ENCODE measurements around the gene EFHD1. TPM values are rescaled to one million over a fixed set of nuclear protein-coding genes. Genes with fewer than 3 reads are reported as not detected.

Gene EFHD1
- total RNA-seq, 1 donor from 2014 or later = 2.7 TPM

GRCh38 chr2:232635820-232636219 is 2.4 kb downstream of the EFHD1 start:
- DNase-seq (ENCODE audit: low spot score, unreplicated experiment) = no peak
- H3K27me3 Mint-ChIP-seq = peaks cover 55% of the 10 kb centered on the region
- H3K9me3 Mint-ChIP-seq (ENCODE audit: low read depth) = no peaks in the 10 kb centered on the region
- no peak overlapping the region for H3K27ac Mint-ChIP-seq
- no peaks in the 10 kb centered on the region for H3K36me3 Mint-ChIP-seq (ENCODE audit: insufficient read depth)
- H3K4me1 Mint-ChIP-seq (ENCODE audit: low read depth) = no peaks in the 10 kb centered on the region
- no peak for TF ChIP-seq CTCF (IDR thresholded peaks at IDR 0.05; ENCODE audit: unreplicated experiment)
- no peak overlapping the region for H3K4me3 Mint-ChIP-seq (ENCODE audit: low read depth)

GRCh38 chr2:232636788-232637420 is 3.5 kb downstream of the EFHD1 start:
- Mint-ChIP-seq H3K27me3 (peaks cover 51% of the 10 kb centered on the region), H3K4me3 (ENCODE audit: low read depth) (no peak overlapping the region), H3K36me3 (ENCODE audit: insufficient read depth) (no peaks in the 10 kb centered on the region), H3K27ac (no peak overlapping the region), H3K4me1 (ENCODE audit: low read depth) (no peaks in the 10 kb centered on the region), H3K9me3 (ENCODE audit: low read depth) (no peaks in the 10 kb centered on the region)
- no peak for TF ChIP-seq CTCF (IDR thresholded peaks at IDR 0.05; ENCODE audit: unreplicated experiment)
- no peak for DNase-seq (ENCODE audit: low spot score, unreplicated experiment)

DNA sequence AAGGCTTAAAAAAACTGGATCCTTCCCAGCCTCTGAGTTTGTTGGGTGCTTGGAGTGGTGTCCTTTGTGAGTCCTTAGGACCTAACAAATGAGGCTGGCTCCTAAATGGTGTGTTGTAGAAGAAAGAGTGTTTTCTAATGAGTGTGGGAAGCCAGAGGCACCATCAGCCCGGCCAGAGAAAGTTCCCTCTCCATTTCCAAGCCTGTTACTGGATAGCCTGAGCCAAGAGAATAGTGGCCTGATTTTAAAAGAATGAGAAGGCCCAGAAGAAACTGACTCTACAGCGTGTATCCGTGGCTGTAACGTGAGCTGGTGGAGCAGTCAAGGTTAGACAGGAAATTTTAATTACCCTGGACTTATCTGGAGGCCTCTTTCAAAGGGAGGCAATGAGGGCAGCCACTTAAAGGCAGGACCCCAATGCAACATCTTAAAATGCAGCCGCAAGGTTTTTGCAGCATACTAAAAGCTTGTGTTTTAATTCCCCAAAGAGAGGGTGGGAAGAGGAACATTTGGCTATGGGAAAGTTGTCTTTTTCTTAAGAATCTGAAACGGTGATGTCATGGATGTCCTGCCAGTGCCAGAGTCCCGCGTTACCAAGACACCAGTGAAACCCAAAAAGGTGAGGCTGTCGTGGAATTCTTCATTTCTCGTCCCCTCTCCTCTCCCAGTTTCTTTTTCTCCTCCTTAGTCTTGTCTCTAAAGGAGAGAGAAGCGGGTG is 4.6 kb downstream of the EFHD1 start:
- no peak for TF ChIP-seq CTCF (IDR thresholded peaks at IDR 0.05; ENCODE audit: unreplicated experiment)
- no peak for DNase-seq (ENCODE audit: low spot score, unreplicated experiment)
- H3K4me1 Mint-ChIP-seq (ENCODE audit: low read depth) = no peaks in the 10 kb centered on the region
- H3K36me3 Mint-ChIP-seq (ENCODE audit: insufficient read depth) = no peaks in the 10 kb centered on the region
- H3K27ac Mint-ChIP-seq = no peak overlapping the region
- no peaks in the 10 kb centered on the region for H3K9me3 Mint-ChIP-seq (ENCODE audit: low read depth)
- H3K27me3 Mint-ChIP-seq = peaks cover 43% of the 10 kb centered on the region
- H3K4me3 Mint-ChIP-seq (ENCODE audit: low read depth) = no peak overlapping the region

DNA sequence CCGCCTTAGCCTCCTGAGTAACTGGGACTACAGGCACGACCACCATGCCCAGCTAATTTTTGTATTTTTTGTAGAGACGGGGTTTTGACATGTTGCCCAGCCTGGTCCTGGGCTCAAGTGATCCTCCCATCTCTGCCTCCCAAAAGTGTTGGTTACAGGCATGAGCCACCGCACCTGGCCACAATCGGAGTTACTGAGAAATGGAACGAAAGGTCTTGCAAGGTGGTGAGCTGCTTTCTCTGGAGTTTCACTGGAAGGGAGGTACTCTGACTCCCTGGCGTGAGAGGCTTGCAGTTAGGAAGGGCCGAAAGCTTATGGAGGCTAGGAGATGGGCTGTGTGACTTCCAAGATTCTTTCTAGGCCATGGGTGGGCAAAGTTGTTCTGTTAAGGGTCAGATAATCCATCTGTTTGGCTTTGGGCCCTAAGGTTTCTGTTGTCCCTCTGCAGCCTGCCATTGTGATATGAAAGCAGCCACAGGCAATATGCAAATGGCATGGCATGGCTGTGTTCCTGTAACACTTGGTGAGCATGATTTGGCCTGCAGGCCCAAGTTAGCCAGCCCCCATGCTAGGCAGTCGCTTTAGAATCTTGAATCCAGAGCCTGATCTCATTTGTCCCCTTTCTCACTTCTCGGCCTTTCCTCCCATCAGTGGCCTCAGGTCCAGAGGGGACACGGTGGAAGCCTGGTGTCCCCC is 7.9 kb downstream of the EFHD1 start:
- Mint-ChIP-seq H3K36me3 (ENCODE audit: insufficient read depth) (no peaks in the 10 kb centered on the region), H3K27me3 (peaks cover 25% of the 10 kb centered on the region), H3K27ac (no peak overlapping the region), H3K4me1 (ENCODE audit: low read depth) (no peaks in the 10 kb centered on the region), H3K9me3 (ENCODE audit: low read depth) (no peaks in the 10 kb centered on the region), H3K4me3 (ENCODE audit: low read depth) (no peak overlapping the region)
- DNase-seq (ENCODE audit: low spot score, unreplicated experiment) = no peak
- TF ChIP-seq CTCF (IDR thresholded peaks at IDR 0.05; ENCODE audit: unreplicated experiment) = no peak

DNA sequence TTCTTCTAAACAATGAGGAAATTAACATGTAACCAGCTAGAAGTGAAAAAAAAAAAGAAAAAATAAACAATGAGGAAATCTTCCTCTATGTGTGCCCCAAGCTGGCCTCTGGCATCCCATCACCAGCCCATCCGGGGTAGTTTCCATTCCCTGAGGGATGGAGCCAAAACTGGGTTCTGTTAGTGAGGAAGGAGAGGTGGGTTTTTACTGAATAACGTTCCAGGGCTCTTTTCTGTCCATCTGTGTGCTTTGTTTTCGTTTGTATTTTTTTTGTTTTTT is 9.7 kb downstream of the EFHD1 start:
- no peak for DNase-seq (ENCODE audit: low spot score, unreplicated experiment)
- peaks cover 20% of the 10 kb centered on the region for H3K27me3 Mint-ChIP-seq
- no peaks in the 10 kb centered on the region for H3K36me3 Mint-ChIP-seq (ENCODE audit: insufficient read depth)
- no peak overlapping the region for H3K4me3 Mint-ChIP-seq (ENCODE audit: low read depth)
- H3K9me3 Mint-ChIP-seq (ENCODE audit: low read depth) = no peaks in the 10 kb centered on the region
- H3K27ac Mint-ChIP-seq = no peak overlapping the region
- no peaks in the 10 kb centered on the region for H3K4me1 Mint-ChIP-seq (ENCODE audit: low read depth)
- TF ChIP-seq CTCF (IDR thresholded peaks at IDR 0.05; ENCODE audit: unreplicated experiment) = no peak
